Measurements from ENCODE around the gene LRCH3.

Gene LRCH3

DNA sequence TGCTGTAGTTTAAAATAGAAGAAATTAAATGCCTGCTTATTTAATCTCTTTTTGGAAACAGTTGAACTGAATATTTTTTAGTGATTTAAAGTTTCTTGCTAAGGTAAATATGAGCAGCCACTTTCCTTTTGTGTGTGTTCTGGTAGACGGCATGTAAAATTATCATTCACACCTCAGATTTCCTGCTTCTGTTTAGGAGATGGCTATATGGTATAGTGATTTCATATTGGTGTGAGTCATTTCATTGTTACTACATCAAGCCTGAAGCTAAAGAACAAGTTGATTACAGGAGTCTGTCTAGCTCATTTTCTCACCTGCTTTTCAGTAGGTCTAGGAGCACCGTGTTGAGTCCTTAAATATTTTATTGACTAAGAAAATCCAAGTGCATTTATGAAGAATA lies 2.2 kb downstream of the LRCH3 start:
- peak; percentile 58 for DNase-seq (ENCODE audit: low spot score)

DNA sequence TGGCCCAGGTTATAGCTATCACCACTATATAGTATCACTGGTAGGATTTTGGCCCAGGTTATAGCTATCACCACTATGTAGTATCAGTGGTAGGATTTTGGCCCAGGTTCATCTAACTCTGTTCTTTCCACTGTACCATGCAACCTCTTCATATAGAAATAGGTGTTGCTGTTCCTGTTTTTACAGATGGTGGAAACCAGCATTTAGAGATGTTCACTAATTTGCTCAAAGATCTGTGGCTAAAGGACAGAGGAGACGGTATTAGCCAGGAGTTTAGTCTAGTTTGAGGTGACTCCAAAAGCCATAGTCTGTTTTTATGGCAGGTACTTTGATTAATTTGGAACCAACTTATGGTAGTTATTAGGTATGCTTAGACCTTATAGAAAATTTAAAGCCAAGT lies 3.1 kb downstream of the LRCH3 start:
- no peak for DNase-seq (ENCODE audit: low spot score)

DNA sequence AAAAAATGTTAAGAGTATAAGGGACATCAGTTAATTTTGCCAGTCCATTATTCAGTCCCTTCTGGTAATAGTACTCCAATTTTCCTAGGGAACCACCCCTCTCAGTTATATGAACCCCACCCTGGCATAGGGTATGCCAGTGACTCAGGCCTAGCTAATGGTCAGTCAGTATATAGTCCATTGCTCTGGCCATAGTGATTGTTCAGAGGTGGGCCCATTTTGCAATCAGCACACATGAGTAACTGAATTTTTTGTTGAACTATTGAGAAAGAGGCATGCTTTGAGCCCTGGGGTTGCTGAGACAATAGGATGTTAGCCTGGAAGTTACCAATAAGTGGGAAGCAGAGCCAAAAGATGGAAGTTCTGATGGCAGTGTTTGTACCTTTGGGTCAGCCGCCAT lies 4.1 kb downstream of the LRCH3 start:
- no peak for DNase-seq (ENCODE audit: low spot score)

DNA sequence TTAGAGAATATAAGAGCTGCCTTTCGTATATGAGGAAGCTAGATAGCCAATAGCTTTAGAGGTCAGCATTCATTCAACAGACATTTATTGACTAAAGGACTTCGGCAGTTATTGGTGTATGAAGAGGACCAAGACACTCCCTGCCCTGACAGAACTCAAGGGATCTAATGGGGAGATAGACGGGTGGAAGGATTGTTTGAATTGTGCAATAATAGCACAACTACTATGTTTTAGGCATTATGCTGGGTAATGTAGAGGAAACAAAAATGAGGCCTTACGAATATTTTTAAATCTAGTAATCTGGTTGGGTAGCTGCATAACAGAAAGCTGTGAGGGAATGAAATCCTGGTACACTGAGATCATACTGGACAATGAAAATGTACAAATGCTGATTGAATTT lies 5.0 kb downstream of the LRCH3 start:
- no peak for DNase-seq (ENCODE audit: low spot score)

DNA sequence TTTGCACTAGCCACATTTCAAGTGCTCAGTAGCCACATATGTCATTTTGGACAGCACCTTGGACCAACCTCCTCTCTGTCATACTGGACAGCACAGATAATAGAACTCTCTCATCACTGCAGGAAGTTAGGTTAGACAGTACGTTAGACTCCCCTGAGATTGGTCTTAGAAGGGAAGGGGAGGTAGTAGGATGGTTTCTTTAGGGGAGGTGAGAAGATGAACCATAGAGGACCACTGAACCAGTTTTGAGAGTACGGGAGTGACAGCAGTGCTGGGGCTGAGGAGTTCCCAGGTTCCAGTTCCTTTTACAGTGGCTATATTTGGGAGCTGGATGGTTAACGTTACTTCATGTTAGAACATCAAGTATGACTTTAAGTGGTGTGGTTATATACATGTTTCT lies 7.8 kb downstream of the LRCH3 start:
- no peak for DNase-seq (ENCODE audit: low spot score)

DNA sequence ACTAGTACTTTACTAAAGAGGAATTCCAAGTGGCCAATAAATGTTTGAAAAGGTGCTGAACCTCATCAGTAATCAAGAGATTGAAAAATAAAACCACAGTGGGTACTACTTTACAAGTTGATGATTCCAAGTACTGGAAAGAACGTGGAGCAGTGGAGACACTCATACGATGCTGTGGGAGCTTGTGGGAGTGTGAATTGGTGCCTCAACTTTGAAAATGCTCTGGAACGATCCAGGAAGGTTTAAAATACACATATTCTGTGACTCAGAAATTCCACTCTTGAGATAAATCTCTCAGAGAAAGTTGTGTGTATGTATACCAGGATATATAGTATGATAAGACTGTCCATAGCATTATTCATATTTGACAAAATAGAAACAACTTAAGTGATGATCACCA lies 9.3 kb downstream of the LRCH3 start:
- DNase-seq (ENCODE audit: low spot score), result no peak

DNA sequence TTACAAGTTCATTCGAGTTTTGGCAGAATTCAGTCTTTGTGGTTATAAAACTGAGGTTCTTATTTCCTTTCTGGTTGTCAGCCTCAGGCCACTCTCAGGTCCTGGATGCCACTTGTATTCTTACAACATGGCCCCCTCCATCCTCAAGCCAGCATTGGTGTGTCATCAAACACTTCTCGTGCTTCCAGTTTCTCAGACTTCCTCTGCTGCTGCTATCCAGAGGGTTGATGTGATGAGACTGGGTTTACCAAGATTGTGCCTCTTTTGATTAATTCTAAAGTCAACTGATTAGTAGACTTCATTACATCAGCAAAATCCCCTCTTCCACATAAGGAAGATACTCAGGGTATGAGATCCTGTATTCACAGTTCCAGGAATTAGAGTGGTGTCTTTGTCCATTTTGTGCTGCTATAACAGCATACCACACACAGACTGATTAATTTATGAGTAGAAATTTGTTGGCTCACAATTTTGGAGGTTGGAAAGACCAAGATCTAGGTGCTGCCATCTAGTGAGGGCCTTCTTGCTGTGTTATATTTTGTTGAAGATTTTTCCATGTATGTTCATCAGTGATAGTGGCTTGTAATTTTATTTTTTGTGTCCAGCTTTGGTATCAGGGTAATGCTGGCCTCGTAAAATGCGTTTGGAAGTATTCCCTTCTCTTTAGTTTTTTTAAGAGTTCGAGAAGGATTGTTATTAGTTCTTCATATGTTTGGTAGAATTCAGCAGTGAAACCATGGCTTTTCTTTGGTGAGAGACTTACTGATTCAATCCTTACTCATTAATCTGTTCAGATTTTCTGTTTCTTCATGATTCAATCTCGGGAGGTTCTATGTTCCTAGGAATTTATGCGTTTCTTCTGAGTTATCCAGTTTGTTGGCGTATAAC lies 11.1 kb downstream of the LRCH3 start:
- peak; percentile 48 for DNase-seq (ENCODE audit: low spot score)

DNA sequence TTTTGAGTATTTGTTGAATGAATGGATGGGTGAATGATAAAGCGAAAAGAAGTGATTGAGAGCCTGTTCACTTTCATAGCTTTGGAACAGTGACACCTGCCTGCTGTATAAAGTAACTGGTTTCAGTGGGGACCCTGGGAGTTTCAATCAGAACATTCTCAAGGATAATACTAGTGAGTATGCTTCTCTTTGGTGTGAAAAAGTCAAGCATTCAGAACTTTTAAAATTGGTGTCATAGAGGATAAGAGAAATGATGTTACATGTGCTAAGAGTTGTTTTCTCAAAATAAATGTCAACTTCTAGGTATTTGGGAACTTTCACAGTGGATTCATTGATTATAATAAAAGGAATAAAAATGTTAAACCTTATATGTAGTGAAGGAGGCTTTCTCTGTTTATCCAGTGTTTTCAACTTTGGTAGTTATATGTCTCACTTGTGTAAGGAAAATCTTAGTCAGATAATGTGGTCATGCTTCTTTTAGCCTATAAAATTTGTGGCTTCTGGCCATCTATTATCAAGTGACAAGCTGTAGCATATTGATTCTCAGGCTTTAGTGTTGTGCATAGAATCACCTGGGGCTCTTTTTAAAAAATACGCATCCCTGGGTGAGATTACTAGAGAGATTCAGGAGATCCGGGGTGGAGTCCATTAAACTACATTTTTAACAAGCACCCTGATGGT lies 11.9 kb downstream of the LRCH3 start:
- DNase-seq (ENCODE audit: low spot score), result no peak

DNA sequence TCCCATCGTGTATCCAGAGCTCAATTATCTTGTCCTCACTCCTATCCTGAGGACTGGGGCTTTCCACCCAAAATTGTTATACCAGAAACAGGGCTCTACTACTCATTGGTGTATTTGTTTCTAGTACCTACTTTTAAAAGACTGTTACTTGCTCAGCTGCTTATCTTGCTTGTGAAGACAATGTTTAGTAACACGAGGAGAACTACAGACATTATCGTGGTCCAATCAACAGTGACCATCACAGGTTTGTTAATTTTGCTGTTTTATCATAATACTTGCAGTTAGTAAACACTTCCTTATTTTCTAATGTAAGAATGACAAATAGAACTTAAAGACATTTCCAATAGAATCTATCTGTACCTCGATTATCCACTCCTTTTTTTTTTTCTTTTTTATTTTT lies 13.5 kb downstream of the LRCH3 start:
- no peak for DNase-seq (ENCODE audit: low spot score)

DNA sequence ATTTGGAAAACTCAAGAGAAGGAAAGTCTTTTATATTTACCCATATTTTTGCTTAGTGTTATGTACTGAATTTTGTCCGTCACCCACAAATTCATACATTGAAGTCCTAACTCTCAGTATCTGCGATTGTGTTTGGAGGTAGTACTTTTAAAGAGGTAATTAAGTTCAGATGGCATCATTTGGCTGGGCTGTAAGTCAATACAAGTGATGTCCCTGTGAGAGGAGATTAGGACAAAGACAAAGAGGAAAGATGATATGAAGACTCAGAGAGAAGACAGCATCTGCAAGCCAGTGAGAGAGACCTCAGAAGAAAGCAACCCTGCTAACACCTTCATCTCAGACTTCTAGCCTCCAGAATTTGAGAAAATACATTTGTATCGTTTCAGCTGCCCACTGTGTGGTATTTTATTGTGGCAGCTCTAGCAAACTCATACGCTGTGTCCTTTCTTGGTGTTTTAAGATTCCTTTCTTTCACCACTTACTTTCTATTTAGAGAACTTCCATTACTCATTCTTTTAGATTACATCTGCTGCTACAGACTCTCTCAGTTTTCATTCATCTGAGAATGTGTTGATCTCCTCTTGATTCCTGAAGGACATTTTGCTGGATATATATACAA lies 17.0 kb downstream of the LRCH3 start:
- DNase-seq (ENCODE audit: low spot score), result no peak

DNA sequence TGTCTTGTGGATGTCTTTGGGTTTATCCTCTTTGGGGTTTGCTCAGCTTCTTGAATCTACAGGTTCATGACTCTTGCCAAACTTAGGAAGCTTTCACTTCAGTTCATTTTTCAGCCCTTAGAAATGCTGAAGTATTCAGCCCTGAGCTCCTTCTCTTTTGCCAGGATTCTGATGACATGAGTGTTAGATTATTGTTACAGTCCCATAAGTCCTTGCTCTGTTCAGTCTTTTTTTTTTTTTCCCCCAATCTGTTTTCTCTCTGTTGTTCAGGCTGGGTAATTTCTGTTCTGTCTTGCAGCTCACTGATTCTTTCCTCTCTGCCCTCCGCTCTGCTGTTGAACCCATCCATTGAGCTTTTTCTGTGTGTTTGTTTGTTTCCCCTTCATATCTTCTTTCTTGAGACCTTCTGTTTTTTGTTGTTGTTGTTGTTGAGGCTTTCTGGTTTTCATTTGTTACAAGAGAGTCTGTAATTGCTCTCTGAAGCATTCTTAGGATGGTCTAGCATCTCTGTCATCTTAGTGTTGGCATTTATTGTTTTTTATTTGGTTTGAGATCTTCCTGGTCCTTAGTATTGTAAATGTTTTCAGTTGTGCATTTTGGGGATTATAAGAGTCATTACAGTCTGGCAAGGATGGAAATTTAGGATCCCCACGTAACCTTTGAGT lies 18.4 kb downstream of the LRCH3 start:
- DNase-seq (ENCODE audit: low spot score), result no peak

DNA sequence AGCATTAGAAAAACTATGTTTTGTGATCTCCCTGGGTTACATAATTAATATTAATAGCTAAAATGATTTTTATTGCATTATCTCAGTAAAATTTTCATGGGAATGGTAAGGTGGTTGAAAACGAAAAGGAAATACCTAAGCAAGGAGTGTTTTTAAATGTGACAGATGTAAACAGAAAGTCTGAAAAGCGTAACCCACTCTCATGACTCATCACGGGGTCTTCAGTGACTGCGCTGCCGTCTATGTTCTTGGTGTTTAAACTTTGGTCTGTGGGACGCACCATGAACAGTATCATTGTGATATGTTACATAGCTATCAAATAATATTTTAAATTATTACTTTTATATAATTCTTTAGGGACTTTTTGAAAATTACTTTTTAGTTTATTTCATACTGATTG lies 19.8 kb downstream of the LRCH3 start:
- DNase-seq (ENCODE audit: low spot score), result no peak

DNA sequence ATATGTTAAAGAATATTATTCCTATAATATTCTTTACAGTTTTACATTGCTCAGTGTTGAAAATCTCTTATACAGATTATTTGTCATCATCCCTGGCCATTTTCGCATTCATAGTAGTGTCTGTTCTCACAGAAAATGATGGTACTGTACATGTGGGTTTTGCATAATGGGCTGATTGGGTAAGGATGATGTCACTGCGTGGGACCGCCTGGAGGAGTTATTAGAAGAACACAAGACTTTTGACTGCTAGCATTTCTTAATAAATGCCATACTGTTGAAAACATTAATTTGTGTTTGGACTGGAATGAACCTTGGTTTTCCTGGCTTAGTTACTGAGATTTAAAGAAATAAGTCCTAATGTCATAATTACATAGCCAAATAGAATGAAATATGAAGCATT lies 20.3 kb downstream of the LRCH3 start:
- no peak for DNase-seq (ENCODE audit: low spot score)

DNA sequence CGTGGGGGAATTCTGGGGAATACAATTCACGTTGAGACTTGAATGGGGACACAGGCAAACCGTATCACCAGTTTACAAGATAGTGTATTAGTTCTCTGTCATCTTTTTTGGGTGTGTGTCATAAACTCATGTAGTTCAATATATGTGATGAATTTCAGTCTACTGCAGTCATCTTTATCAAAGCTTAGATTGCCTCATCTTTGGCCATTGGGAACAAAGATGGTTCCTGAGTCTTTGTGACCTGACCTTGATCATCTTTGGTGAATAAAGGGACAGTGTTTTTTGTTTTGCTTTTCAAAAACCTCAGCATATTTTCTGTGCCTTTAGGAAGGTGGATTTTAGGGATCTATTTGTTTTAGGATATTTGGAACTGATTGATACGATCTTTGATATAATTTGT lies 23.3 kb downstream of the LRCH3 start:
- DNase-seq (ENCODE audit: low spot score), result no peak

DNA sequence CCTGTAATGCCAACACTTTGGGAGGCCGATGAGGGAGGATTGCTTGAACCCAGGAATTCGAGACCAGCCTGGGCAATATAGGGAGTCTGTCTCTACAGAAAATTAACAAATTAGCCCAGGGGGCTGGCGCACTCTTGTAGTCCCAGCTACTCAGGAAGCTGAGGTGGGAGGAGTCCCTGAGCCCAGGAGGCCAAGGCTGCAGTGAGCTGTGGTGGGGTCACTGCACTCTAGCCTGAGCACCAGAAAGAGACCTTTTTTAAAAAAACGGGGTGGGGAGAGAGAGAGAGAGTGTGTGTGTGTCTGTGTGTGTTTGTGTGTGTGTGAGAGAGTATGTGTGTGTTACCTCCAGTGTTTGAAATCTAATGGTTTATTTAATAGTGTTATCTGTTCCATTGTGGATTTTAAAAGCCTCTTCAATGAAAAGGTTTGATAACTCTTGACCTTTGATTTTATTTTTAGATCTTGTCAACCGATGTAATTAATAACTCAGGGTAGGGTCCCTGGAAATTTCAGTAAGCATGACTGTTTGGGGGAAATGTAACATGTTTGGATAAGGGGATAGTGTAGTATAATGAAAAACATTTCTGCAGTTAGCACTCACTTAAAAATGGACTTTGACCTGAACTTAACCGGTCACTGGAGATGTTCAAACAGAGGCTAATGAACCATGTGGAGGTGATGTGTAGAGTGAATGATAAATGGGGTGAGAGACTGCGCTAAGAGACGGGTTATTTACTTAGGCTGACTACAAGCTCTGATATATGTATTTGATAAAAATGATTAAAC lies 29.7 kb downstream of the LRCH3 start:
- peak; percentile 41 for DNase-seq (ENCODE audit: low spot score)

DNA sequence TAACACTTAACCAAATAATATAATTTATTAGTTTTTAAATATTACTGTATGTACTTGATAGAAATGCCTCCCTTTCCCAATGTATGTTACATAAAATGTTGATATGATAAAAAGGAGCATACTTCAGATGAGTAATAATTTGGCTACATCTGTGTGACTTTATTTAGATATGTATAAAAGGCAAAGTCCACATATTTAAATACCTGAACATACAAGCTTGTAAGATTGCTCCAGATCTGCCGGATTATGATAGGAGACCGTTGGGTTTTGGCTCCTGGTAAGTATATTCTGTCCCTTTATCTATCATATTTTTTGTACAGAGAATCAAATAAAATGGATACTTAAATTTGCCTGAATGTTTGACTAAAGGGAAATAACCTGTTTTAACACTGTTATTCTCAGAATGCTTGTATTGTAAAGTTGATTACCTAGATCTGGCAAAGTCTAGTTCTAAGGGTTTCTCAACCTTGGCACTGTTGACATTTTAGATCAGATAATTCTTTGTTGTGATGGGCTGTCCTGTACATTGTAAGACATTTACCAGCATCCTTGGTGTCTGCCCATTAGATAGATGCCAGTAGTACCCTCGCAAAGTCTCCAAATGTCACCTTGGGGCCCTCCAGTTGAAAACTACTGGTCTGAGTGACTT lies 38.5 kb downstream of the LRCH3 start:
- no peak for DNase-seq (ENCODE audit: low spot score)

DNA sequence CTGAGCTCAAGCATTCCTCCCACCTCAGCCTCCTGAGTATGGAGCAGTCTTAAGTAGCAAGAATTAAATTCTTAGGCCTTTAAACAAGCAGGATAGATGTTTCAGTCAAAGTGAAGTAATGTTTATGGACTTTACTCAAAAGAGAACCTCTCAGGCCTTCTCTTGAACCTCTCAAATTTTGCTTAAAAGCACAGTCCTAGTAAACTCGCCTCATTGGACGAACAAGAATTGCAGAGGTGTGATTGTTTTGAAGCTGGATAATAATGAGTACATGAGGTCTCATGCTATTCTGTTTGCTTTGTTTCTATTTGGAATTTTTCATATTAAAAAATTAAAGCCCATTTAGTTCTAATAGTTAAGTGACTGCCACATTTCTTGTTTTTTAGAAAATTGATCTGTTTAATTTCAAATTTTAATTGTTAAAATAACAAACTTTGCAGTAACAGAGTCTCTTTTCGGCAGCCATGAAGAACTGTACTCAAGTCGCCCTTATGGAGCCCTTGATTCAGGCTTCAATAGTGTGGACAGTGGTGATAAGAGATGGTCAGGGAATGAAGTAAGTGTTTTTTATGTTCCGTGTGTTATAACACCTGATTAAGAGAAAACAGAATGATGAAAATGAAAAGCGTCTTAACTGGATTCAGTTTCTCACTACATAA lies 39.4 kb downstream of the LRCH3 start:
- DNase-seq (ENCODE audit: low spot score), result no peak

DNA sequence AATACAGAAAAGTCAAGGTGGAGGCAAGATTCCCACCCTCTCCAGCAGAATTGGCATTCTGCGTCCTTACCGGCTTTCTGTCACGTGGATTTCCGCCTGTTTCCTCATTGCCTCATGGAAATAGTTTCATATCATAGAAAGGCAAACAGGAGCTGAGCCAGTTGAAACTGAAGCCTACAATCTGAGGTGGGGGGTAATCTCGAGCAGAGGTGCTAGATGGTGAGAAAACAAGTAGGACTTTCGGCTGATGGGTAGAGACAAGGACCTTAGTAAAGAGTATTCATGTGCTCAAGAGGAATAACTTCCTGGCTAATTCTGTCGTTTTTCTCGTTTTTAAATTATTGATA lies 39.9 kb downstream of the LRCH3 start:
- no peak for DNase-seq (ENCODE audit: low spot score)

DNA sequence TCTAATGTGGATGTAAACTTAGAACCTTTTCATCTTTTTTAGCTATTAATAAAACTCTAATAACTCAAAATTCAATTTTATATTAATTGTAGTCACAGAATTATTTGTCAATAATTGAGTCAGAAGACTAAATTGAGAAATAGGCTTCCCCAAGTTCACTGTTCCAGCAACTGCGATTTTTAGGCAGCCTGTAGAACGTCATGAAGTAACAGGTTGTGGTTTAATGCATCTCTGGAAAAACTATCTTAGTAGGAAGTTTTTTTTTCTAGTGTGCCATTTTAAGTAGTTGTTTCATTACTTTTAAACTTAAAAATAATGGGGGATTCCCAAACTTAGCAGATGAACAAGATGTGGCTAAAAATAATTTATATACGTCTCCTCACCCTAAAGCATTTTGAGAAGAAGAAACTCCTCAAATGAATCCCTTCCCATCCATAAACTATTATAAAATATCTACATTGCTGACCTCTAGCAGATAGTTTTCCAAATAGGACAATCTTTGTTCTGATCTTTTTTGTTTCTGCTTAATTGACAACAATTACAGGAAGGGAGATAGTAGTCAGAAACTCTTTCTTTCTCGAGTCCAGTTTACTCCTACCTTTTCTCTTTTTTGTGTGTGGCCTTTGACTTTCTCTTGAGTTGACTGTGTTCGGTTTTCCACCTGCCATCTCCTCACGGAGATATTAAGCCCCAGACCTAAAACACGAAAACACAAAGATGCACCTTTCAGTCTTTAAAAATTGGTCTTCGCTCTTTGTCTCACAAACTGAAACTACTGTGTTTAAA lies 43.1 kb downstream of the LRCH3 start:
- no peak for DNase-seq (ENCODE audit: low spot score)

DNA sequence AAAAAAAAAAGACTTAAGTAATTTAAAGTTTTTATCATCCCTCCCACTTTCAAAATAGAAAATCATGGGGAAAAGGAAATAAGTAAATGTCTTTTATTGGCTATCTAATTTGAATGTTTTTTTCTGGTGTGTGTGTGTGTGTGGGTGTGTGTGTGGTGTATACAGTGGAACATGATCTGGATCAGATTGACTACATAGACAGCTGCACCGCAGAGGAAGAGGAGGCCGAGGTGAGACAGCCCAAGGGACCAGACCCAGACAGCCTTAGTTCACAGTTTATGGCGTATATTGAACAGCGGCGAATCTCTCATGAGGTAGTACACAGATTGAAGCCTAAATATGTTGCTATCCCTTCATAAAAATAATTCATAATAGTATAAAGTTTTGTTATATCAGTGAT lies 44.5 kb downstream of the LRCH3 start:
- no peak for DNase-seq (ENCODE audit: low spot score)

Measured in SW480 (cell line).